ENCODE measurements around the gene PPOX.

PPOX gene

DNA sequence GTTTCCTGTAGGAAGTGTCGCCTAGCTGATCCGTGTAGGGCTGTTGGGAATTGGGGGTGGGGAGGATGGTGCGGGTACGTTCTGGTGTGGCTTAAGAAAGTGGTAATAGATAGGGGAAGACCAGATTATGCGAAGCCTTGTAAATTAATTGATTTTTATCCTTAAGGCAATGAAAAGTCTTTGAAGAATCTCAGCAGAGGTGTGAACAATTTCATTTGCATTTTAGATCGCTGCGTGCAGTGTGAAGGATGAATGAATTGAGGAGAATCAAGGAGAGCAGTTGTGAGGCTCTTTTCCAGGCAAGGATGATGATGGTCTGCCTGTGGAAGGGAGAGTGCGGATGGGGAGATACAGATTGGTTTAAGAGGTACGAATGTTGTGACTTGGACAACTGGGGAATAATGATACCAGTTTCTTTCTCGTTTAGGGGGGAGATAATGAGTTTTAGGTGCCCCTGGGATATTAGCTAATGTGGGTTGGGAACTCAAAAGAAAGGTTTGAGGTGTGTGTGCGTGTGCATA lies 32.9 kb upstream of the PPOX start:
- H3K4me3 ChIP-seq (replicated peaks in 1 of 2; ENCODE audit: low read depth in 2 of 2, low read length in 2 of 2): peak overlapping the region; percentile 93 to 97
- peak; percentile 18 to 24 for DNase-seq (ENCODE audit: low read depth in 2 of 2)
- TF ChIP-seq, protein P1, sequence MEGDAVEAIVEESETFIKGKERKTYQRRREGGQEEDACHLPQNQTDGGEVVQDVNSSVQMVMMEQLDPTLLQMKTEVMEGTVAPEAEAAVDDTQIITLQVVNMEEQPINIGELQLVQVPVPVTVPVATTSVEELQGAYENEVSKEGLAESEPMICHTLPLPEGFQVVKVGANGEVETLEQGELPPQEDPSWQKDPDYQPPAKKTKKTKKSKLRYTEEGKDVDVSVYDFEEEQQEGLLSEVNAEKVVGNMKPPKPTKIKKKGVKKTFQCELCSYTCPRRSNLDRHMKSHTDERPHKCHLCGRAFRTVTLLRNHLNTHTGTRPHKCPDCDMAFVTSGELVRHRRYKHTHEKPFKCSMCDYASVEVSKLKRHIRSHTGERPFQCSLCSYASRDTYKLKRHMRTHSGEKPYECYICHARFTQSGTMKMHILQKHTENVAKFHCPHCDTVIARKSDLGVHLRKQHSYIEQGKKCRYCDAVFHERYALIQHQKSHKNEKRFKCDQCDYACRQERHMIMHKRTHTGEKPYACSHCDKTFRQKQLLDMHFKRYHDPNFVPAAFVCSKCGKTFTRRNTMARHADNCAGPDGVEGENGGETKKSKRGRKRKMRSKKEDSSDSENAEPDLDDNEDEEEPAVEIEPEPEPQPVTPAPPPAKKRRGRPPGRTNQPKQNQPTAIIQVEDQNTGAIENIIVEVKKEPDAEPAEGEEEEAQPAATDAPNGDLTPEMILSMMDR (IDR thresholded peaks at IDR 0.05; ENCODE audit: low read depth, low read length): no peak

DNA sequence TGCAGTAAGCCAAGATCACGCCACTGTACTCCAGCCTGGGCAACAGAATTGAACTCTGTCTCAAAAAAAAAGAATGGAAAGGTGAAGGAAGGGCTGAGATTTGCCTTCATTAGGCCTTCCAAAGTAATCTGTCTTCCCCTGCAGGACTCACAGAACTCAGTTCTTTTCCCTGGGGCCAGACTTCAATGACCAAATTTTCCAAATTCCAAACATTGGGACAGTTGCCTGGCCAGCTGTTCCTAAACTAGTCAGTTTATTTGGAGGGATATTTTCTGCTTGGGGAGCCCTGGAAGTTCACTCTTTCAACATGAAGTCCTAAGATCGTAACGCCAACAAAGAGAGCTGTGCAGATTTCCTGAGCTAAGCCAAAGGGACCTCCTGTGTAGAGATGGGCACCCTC lies 28.3 kb upstream of the PPOX start:
- DNase-seq (ENCODE audit: low read depth in 2 of 2): no peak
- no peak overlapping the region for H3K4me3 ChIP-seq (replicated peaks in 1 of 2; ENCODE audit: low read depth in 2 of 2, low read length in 2 of 2)
- TF ChIP-seq, protein P1 (IDR thresholded peaks at IDR 0.05; ENCODE audit: low read depth, low read length): no peak

DNA sequence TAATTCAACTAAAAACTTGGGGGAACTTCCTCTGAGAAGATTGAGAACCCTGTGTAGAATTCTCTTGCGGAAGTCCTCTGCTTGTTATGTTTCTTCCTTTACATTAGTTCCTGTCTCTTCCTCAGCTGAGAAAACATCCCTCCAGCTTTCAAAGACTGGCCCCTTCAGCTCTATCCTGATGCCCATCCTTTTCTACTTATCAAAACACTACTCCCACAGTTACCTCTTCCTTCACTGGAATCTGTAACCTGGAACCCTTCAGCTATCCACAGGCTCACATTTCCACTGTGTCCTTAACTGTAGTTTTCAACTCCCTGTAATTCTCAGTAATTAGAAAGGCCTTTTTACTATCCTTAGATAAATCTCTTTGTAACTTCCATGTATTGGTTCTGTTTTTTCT lies 27.8 kb upstream of the PPOX start:
- DNase-seq (ENCODE audit: low read depth in 2 of 2): no peak
- no peak overlapping the region for H3K4me3 ChIP-seq (replicated peaks in 1 of 2; ENCODE audit: low read depth in 2 of 2, low read length in 2 of 2)
- TF ChIP-seq, protein P1 (IDR thresholded peaks at IDR 0.05; ENCODE audit: low read depth, low read length): no peak

DNA sequence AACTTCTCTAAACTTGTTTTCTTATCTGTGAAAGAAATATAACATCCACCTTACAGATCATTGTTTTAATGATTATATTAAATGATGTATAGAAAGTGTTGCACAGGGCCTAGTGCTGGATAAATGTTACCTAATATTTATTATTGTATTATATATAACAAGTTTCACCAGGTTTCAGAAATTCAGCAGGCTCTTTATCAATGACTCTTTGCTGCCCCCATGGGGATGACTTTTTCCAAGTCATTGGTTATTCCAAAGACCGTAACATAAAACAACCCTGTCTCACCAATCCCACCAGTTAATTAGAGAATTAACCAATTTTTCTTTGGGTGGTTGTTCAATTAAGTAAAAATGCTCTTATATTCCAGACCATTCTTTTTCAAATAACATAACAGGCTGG lies 26.5 kb upstream of the PPOX start:
- DNase-seq (ENCODE audit: low read depth in 2 of 2): peak; percentile 72 to 74
- TF ChIP-seq, protein P1 (IDR thresholded peaks at IDR 0.05; ENCODE audit: low read depth, low read length): peak; percentile 45
- no peak overlapping the region for H3K4me3 ChIP-seq (replicated peaks in 1 of 2; ENCODE audit: low read depth in 2 of 2, low read length in 2 of 2)

DNA sequence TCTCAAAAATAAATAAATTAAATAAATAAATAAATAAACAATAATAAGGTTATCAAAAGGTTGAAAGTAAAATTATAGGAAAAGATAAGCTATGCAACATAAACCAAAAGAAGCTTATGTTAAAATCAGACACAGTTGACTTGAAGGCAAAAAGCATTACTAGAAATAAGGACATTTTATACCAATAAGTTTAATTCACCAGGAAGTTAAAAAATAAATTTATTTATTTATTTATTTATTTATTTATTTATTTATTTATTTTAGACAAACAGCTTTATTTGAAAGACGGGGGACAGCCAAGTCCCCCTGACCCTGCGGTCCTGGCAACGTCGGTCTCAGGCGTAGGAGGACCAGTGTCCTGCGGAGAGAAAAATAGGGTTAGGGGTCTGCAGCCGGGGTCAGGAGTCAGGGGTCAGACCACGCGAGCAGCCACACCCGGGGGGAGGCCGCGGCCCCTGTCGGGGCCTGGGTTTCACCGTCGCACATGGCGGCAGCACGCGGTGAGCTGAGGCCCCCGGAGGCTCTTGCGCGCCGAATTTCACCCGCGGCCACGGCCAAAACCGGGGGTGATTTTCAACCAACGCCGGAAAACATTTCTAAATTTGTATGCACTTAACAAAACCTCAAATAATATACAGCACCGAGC lies 25.3 kb upstream of the PPOX start:
- no peak overlapping the region for H3K4me3 ChIP-seq (replicated peaks in 1 of 2; ENCODE audit: low read depth in 2 of 2, low read length in 2 of 2)
- DNase-seq (ENCODE audit: low read depth in 2 of 2): no peak
- TF ChIP-seq, protein P1 (IDR thresholded peaks at IDR 0.05; ENCODE audit: low read depth, low read length): no peak

DNA sequence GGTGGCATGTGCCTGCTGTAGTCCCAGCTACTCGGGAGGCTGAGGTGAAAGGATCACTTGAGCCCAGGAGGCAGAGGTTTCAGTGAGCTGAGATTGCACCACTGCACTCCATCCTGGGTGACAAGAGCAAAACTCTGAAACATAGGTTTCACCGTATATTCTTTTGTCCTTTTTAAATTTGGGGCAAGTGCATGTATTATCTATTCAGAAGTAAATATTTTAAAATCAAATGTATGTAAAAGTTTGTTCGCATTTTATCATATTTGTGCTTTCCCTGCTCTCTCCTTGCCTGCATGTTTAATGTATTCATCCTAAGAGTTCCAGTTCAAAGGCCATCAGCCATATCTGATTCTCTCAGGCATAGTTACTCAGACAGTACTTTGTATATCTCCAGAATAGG lies 20.4 kb upstream of the PPOX start:
- no peak overlapping the region for H3K4me3 ChIP-seq (replicated peaks in 1 of 2; ENCODE audit: low read depth in 2 of 2, low read length in 2 of 2)
- TF ChIP-seq, protein P1 (IDR thresholded peaks at IDR 0.05; ENCODE audit: low read depth, low read length): no peak
- no peak for DNase-seq (ENCODE audit: low read depth in 2 of 2)

DNA sequence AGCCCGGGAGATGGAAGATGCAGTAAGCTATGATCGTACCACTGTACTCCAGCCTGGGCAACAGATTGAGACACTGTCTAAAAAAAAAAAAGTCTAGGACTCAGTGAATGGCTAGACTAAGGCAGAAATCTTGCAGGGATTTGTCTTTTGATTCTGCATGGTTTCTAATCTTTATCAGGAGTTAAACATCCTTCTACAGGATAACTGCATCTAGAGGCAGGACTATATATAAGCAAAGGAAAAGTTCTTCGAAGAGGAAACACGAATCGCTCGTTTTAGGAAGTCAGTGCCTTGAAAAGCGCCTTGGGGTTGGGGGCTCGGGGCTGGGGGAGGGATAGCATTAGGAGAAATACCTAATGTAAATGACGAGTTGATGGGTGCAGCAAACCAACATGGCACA lies 13.1 kb upstream of the PPOX start:
- TF ChIP-seq, protein P1 (IDR thresholded peaks at IDR 0.05; ENCODE audit: low read depth, low read length): no peak
- peak overlapping the region; percentile 80 to 85 for H3K4me3 ChIP-seq (replicated peaks in 1 of 2; ENCODE audit: low read depth in 2 of 2, low read length in 2 of 2)
- DNase-seq (ENCODE audit: low read depth in 2 of 2): no peak

All from cardiac fibroblast (primary cell).